Measurements from ENCODE around the gene LRIT1.

Gene LRIT1

GRCh38 chr10:84254552-84255478, 13.5 kb upstream of the LRIT1 start:
- no peak for DNase-seq (ENCODE audit: low read depth in 2 of 2)

- DNase-seq (ENCODE audit: low read depth in 2 of 2): no peak
These were observed 7.4 kb upstream of the LRIT1 start for GRCh38 chr10:84248794-84249193.

- no peak for DNase-seq (ENCODE audit: low read depth in 2 of 2)
These were observed 6.2 kb upstream of the LRIT1 start for GRCh38 chr10:84247496-84247895.

GRCh38 chr10:84244651-84245270, 3.4 kb upstream of the LRIT1 start, which contains the start of gene RGR:
Gene RGR (plus strand): TSS chr10:84245053. CDS start chr10:84245091, 38 bp downstream.
- DNase-seq (ENCODE audit: low read depth in 2 of 2): no peak

- no peak for DNase-seq (ENCODE audit: low read depth in 2 of 2)
These were observed 2.4 kb upstream of the LRIT1 start for GRCh38 chr10:84243759-84244158.

- DNase-seq (ENCODE audit: low read depth in 2 of 2): no peak
These were observed 2.4 kb downstream of the LRIT1 start for GRCh38 chr10:84238909-84239308.

- DNase-seq (ENCODE audit: low read depth in 2 of 2): no peak
These were observed 3.9 kb downstream of the LRIT1 start for GRCh38 chr10:84237199-84238051.

- DNase-seq (ENCODE audit: low read depth in 2 of 2): no peak
These were observed 4.5 kb downstream of the LRIT1 start for GRCh38 chr10:84236807-84237198.

GRCh38 chr10:84235096-84235495, 6.2 kb downstream of the LRIT1 start:
- no peak for DNase-seq (ENCODE audit: low read depth in 2 of 2)

GRCh38 chr10:84234479-84234878, 6.9 kb downstream of the LRIT1 start:
- no peak for DNase-seq (ENCODE audit: low read depth in 2 of 2)

- DNase-seq (ENCODE audit: low read depth in 2 of 2): no peak
These were observed 7.4 kb downstream of the LRIT1 start for GRCh38 chr10:84233940-84234339.

GRCh38 chr10:84232376-84232775, 9.0 kb downstream of the LRIT1 start:
- no peak for DNase-seq (ENCODE audit: low read depth in 2 of 2)

- DNase-seq (ENCODE audit: low read depth in 2 of 2): no peak
These were observed 11.0 kb downstream of the LRIT1 start for GRCh38 chr10:84230359-84230758.

- DNase-seq (ENCODE audit: low read depth in 2 of 2): no peak
These were observed 13.5 kb downstream of the LRIT1 start for GRCh38 chr10:84227810-84228209.

- no peak for DNase-seq (ENCODE audit: low read depth in 2 of 2)
These were observed 14.7 kb downstream of the LRIT1 start for GRCh38 chr10:84226616-84227015.

- DNase-seq (ENCODE audit: low read depth in 2 of 2): no peak
These were observed 15.7 kb downstream of the LRIT1 start, which contains the start of gene LRIT2 for GRCh38 chr10:84225427-84226173. Gene LRIT2 (minus strand): TSS chr10:84225544. CDS start chr10:84225520, 24 bp downstream.

- DNase-seq (ENCODE audit: low read depth in 2 of 2): no peak
These were observed 16.8 kb downstream of the LRIT1 start for GRCh38 chr10:84224411-84225028.

- DNase-seq (ENCODE audit: low read depth in 2 of 2): no peak
These were observed 19.4 kb downstream of the LRIT1 start for GRCh38 chr10:84221916-84222315.

- no peak for DNase-seq (ENCODE audit: low read depth in 2 of 2)
These were observed 23.6 kb downstream of the LRIT1 start for GRCh38 chr10:84217746-84218145.

GRCh38 chr10:84216834-84217233, 24.5 kb downstream of the LRIT1 start:
- DNase-seq (ENCODE audit: low read depth in 2 of 2): no peak
